Upper lobe of left lung (tissue), 6 donors: ENCODE measurements around the gene EMC6. TPM values are rescaled to one million over a fixed set of nuclear protein-coding genes. Genes with fewer than 3 reads are reported as not detected.

ENCODE experiments used
- ATAC-seq, 2 donors: fragments of 200-7000 bp; cut with Tn5 transposase; one replicate each; pipeline ENCODE4 v1.9.1; 2022; ENCODE audit warnings: mild to moderate bottlenecking in 2 of 2, moderate library complexity in 2 of 2; ENCODE audit not compliant: low FRiP score in 2 of 2
- DNase-seq, 2 donors: peaks; one replicate each; pipeline ENCODE4 v3.0.0-alpha.2; 2019 to 2020
- H3K27ac ChIP-seq, 4 donors: fragments of 200-600 bp; sonication (generic); one replicate each; pipeline ENCODE4 v1.5.1; 2016 to 2019
- H3K27me3 ChIP-seq, 4 donors: fragments of 200-600 bp; sonication (generic); one replicate each; pipeline ENCODE4 v1.5.1; 2017 to 2019
- H3K36me3 ChIP-seq, 4 donors: fragments of 200-600 bp; sonication (generic); one replicate each; pipeline ENCODE4 v1.5.1; 2016 to 2019
- H3K4me1 ChIP-seq, 4 donors: fragments of 200-600 bp; sonication (generic); one replicate each; pipeline ENCODE4 v1.5.1; 2018 to 2019
- H3K4me3 ChIP-seq, 4 donors: fragments of 200-600 bp; sonication (generic); one replicate each; pipeline ENCODE4 v1.5.1; 2017 to 2019; ENCODE audit warnings: mild to moderate bottlenecking in 2 of 4, moderate library complexity in 1 of 4
- H3K9me3 ChIP-seq, 4 donors: fragments of 200-600 bp; sonication (generic); one replicate each; pipeline ENCODE4 v1.5.1; 2018 to 2019
- EP300 ChIP-seq, 4 donors: sonication (generic); formaldehyde crosslinking; IDR thresholded peaks; one replicate each; pipeline ENCODE4 v1.5.1; 2017; ENCODE audit warnings: antibody characterized with exemption in 4 of 4, control low read depth in 2 of 4
- POLR2A ChIP-seq, 4 donors: fragments of 450-650 bp; IDR thresholded peaks; one replicate each; pipeline ENCODE4 v1.5.1; 2016 to 2017; ENCODE audit warnings: antibody characterized with exemption in 4 of 4, mild to moderate bottlenecking in 2 of 4
- POLR2AphosphoS5 ChIP-seq, 2 donors: sonication (generic); formaldehyde crosslinking; IDR thresholded peaks; one replicate each; pipeline ENCODE4 v1.5.1; 2017; ENCODE audit warnings: antibody characterized with exemption in 2 of 2
- WGBS, 2 donors: methylation state at CpG; one replicate each; pipeline ENCODE4 v1.1.5; 2017 to 2018; 5-methylcytosine and 5-hydroxymethylcytosine counted together
- total RNA-seq, 6 donors: library from RNA; depleted of rRNA in 4 of 6; stranded (reverse); fragments of >200 nt in 4 of 6; gene quantifications; one replicate each; pipeline versions ENCODE4 v1.1.0 to v1.2.1, GENCODE V29; 2016 to 2021
- TF ChIP-seq, protein P1 (sequence below), 6 experiments: fragments of 450-650 bp in 4 of 6; fragments of 200-600 bp in 2 of 6; sonication (generic) in 2 of 6; IDR thresholded peaks; one replicate each; pipeline ENCODE4 v1.5.1; 2016 to 2019; ENCODE audit warnings: antibody characterized with exemption in 6 of 6
- donor health status: DM: no; HTN: no; CAD: no; lungs with moderate emphysema.
- donor health status: DM: no; HTN: yes; CAD: no; lungs with severe emphysema.

The EMC6 gene
- total RNA-seq, 6 donors from 2014 or later: 9.8 to 38.7 (median 36.5) TPM; not detected in 1

- WGBS, 2 donors: 92 to 97% methylated on average over 10 of the region's 10 CpGs
- peaks cover 0 to 52% (median 30%) of the 10 kb centered on the region in 4 donors for H3K36me3 ChIP-seq
- DNase-seq (no peak), ATAC-seq (no peak)
- no peak overlapping the region for H3K27ac ChIP-seq
- no peak overlapping the region for H3K4me3 ChIP-seq
- no peak for TF ChIP-seq EP300 (IDR thresholded peaks at IDR 0.05)
- TF ChIP-seq POLR2A (IDR thresholded peaks at IDR 0.05): no peak
- no peak for TF ChIP-seq POLR2AphosphoS5 (IDR thresholded peaks at IDR 0.05)
- TF ChIP-seq, protein P1, sequence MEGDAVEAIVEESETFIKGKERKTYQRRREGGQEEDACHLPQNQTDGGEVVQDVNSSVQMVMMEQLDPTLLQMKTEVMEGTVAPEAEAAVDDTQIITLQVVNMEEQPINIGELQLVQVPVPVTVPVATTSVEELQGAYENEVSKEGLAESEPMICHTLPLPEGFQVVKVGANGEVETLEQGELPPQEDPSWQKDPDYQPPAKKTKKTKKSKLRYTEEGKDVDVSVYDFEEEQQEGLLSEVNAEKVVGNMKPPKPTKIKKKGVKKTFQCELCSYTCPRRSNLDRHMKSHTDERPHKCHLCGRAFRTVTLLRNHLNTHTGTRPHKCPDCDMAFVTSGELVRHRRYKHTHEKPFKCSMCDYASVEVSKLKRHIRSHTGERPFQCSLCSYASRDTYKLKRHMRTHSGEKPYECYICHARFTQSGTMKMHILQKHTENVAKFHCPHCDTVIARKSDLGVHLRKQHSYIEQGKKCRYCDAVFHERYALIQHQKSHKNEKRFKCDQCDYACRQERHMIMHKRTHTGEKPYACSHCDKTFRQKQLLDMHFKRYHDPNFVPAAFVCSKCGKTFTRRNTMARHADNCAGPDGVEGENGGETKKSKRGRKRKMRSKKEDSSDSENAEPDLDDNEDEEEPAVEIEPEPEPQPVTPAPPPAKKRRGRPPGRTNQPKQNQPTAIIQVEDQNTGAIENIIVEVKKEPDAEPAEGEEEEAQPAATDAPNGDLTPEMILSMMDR (IDR thresholded peaks at IDR 0.05): no peak
- no peaks in the 10 kb centered on the region for H3K27me3 ChIP-seq
- H3K9me3 ChIP-seq: no peaks in the 10 kb centered on the region
- H3K4me1 ChIP-seq: peaks cover 11 to 24% (median 14%) of the 10 kb centered on the region in 4 donors
Observed at GRCh38 chr17:3630781-3631180, 37.8 kb upstream of the EMC6 start.

DNA sequence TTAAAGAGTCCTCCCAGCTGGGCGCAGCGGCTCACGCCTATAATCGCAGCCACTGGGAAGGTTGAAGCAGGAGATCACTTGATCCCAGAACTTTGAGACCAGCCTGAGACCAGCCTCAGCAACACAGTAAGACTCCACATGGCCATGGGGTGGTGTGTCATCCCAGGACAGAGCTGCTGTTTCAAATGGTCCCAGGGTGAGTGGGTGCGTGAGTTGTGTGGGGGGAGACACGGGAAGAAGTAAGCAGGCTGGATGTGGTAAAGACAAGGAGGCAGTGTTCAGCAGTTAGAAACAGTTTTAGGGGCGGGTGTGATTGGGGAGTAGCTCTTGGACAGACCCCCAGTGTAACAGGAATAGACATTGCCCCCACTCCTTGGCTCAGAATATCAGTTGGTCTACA, 36.3 kb upstream of the EMC6 start:
- DNase-seq (no peak), ATAC-seq (no peak)
- Histone ChIP-seq H3K36me3 (peaks cover 0 to 42% (median 25%) of the 10 kb centered on the region in 4 donors), H3K27ac (no peak overlapping the region), H3K4me3 (no peak overlapping the region), H3K4me1 (peaks cover 13 to 31% (median 17%) of the 10 kb centered on the region in 4 donors), H3K9me3 (no peaks in the 10 kb centered on the region), H3K27me3 (no peaks in the 10 kb centered on the region)
- no peak for TF ChIP-seq EP300 (IDR thresholded peaks at IDR 0.05)
- no peak for TF ChIP-seq POLR2AphosphoS5 (IDR thresholded peaks at IDR 0.05)
- TF ChIP-seq, protein P1 (IDR thresholded peaks at IDR 0.05): no peak
- TF ChIP-seq POLR2A (IDR thresholded peaks at IDR 0.05): no peak
- WGBS, 2 donors: 92 to 95% methylated on average over 7 of the region's 7 CpGs

GRCh38 chr17:3635474-3636153, 33.0 kb upstream of the EMC6 start:
- H3K4me3 ChIP-seq: peak overlapping the region; percentile 88 to 100 (median 99)
- DNase-seq: no peak
- no peaks in the 10 kb centered on the region for H3K9me3 ChIP-seq
- no peaks in the 10 kb centered on the region for H3K27me3 ChIP-seq
- H3K27ac ChIP-seq: peak overlapping the region; percentile 97 to 99 (median 98)
- ATAC-seq: no peak
- H3K36me3 ChIP-seq: peaks cover 0 to 9% (median 0%) of the 10 kb centered on the region in 4 donors
- TF ChIP-seq EP300 (IDR thresholded peaks at IDR 0.05): no peak
- TF ChIP-seq, protein P1 (IDR thresholded peaks at IDR 0.05): peak in 1 of 6 experiments; percentile 21
- WGBS, 2 donors: 27 to 40% methylated on average over 18 to 32 of the region's 38 CpGs
- peaks cover 18 to 59% (median 28%) of the 10 kb centered on the region in 4 donors for H3K4me1 ChIP-seq

- Histone ChIP-seq H3K4me3 (peak within 1 kb of the TSS; percentile 88 to 100 (median 99)), H3K27me3 (no peaks in the 10 kb centered on the region), H3K27ac (peak within 1 kb of the TSS; percentile 97 to 99 (median 98)), H3K4me1 (peaks cover 23 to 66% (median 30%) of the 10 kb centered on the region in 4 donors), H3K36me3 (peaks cover 0 to 9% (median 0%) of the 10 kb centered on the region in 4 donors), H3K9me3 (no peaks in the 10 kb centered on the region)
- DNase-seq (peak; percentile 98 to 99), ATAC-seq (peak; percentile 99)
- TF ChIP-seq, protein P1 (IDR thresholded peaks at IDR 0.05): peak in 1 of 6 experiments; percentile 28
- peak in 3 of 4 donors; percentile 48 to 72 (median 66) for TF ChIP-seq POLR2A (IDR thresholded peaks at IDR 0.05)
- peak; percentile 85 to 86 for TF ChIP-seq POLR2AphosphoS5 (IDR thresholded peaks at IDR 0.05)
- TF ChIP-seq EP300 (IDR thresholded peaks at IDR 0.05): no peak
- WGBS, 2 donors: 0 to 1% methylated on average over 27 to 40 of the region's 68 CpGs
Observed at GRCh38 chr17:3636154-3636907, 32.3 kb upstream of the EMC6 start, which contains the start of the genes CTNS and SHPK. Gene CTNS (plus strand): TSS chr17:3636760. CDS start chr17:3640207, 3,447 bp downstream. Gene SHPK (minus strand): TSS chr17:3636250. CDS start chr17:3636219, 31 bp downstream.
